Measurements from ENCODE around the gene MCTP1.

GRCh38 chr5:95285409-95285755 lies 488 bp upstream of the MCTP1 start:
- TF ChIP-seq MLX (CRISPR knock-in tag; IDR thresholded peaks at IDR 0.05) = no peak
- no peak for TF ChIP-seq ZBTB40 (IDR thresholded peaks at IDR 0.05)
- no peak for TF ChIP-seq ZBTB40 (CRISPR knock-in tag; IDR thresholded peaks at IDR 0.05)
- TF ChIP-seq CTCF (CRISPR knock-in tag; IDR thresholded peaks at IDR 0.05) = no peak
- no peak for TF ChIP-seq ZSCAN25 (CRISPR knock-in tag; IDR thresholded peaks at IDR 0.05)
- TF ChIP-seq, protein P1, sequence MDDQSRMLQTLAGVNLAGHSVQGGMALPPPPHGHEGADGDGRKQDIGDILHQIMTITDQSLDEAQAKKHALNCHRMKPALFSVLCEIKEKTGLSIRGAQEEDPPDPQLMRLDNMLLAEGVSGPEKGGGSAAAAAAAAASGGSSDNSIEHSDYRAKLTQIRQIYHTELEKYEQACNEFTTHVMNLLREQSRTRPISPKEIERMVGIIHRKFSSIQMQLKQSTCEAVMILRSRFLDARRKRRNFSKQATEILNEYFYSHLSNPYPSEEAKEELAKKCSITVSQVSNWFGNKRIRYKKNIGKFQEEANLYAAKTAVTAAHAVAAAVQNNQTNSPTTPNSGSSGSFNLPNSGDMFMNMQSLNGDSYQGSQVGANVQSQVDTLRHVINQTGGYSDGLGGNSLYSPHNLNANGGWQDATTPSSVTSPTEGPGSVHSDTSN (CRISPR knock-in tag; IDR thresholded peaks at IDR 0.05; ENCODE audit: borderline replicate concordance) = no peak
- no peak for TF ChIP-seq NR3C1 (CRISPR knock-in tag; IDR thresholded peaks at IDR 0.05)
- TF ChIP-seq NFATC3 (CRISPR knock-in tag; IDR thresholded peaks at IDR 0.05) = no peak
- TF ChIP-seq CEBPB (IDR thresholded peaks at IDR 0.05; ENCODE audit: borderline replicate concordance, low read depth, low read length) = no peak
- TF ChIP-seq KLF6 (CRISPR knock-in tag; IDR thresholded peaks at IDR 0.05) = no peak
- TF ChIP-seq CHD2 (IDR thresholded peaks at IDR 0.05; ENCODE audit: low read depth, low read length) = no peak
